ENCODE results near the gene OR52A5.

The OR52A5 gene

DNA sequence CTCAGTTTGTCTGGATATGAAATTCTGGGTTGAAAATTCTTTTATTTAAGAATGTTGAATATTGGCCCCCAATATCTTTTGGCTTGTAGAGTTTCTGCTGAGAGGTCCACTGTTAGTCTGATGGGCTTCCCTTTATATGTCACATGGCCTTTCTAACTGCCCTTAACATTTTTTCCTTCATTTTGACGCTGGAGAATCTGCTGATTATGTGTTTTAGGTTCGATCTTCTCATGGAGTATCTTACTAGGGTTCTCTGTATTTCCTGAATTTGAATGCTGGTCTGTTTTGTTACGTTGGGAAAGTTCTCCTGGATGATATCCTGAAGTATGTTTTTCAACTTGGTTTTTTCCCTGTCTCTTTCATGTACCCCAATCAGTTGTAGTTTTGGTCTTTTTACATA, 22.8 kb downstream of the OR52A5 start:
- no peak for DNase-seq (ENCODE audit: low read depth, low spot score)

DNA sequence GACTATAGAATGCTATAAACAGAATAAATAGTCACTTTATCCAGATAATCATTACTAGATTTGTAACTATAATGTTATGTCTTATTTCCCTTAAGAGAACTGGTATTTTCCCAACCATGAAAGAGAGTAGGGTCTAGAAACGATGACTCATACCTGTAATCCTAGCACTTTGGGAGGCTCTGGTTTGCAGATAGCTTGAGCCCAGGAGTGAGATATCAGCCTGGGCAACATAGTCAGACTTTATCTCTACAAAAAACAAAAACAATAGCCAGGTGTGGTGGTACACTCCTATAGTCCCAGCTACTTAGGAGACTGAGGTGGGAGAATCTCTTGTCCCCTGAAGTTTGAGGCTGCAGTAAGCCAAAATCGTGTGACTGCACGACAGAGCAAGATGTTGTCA, 30.9 kb downstream of the OR52A5 start:
- DNase-seq (ENCODE audit: low read depth, low spot score), result no peak

GRCh38 chr11:5103066-5103465, 35.1 kb downstream of the OR52A5 start:
- no peak for DNase-seq (ENCODE audit: low read depth, low spot score)

DNA sequence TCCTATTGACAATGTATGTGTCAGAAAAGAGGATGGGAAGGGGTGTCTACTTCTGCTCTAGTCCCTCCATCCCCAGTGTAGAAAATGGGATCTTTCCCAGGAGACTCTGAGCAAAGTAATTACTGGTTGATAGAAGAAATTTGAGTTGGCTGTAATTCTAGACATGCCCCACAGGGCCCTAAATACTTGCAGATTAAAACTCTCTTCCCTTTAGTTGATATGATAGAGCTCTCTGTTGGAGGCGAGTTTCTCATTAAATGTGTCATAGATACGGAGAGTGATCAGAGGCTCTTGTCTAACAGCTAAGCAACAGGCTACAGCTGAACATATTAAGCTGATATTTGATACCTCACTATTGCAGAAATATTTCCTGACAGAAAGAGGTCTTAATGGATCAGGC, 35.9 kb downstream of the OR52A5 start:
- DNase-seq (ENCODE audit: low read depth, low spot score), result no peak

DNA sequence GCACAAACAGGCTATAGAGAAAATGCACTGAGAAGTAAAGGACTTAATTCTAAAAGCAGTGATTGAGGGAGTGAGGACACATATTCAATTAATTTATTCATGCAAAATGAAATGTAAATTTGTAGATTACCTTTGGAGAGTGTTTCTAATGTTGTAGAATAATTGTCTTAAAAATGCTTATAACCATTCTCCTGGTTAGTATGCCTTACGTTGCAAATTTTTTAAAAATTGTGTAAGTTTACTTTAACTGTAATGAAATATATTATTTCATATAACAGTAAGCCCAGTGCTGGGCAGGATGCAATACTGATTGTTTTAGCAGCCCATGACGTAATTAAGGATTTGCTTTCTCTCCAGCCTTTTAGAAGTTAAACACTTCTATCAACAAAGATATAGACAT, 42.1 kb downstream of the OR52A5 start:
- no peak for DNase-seq (ENCODE audit: low read depth, low spot score)

DNA sequence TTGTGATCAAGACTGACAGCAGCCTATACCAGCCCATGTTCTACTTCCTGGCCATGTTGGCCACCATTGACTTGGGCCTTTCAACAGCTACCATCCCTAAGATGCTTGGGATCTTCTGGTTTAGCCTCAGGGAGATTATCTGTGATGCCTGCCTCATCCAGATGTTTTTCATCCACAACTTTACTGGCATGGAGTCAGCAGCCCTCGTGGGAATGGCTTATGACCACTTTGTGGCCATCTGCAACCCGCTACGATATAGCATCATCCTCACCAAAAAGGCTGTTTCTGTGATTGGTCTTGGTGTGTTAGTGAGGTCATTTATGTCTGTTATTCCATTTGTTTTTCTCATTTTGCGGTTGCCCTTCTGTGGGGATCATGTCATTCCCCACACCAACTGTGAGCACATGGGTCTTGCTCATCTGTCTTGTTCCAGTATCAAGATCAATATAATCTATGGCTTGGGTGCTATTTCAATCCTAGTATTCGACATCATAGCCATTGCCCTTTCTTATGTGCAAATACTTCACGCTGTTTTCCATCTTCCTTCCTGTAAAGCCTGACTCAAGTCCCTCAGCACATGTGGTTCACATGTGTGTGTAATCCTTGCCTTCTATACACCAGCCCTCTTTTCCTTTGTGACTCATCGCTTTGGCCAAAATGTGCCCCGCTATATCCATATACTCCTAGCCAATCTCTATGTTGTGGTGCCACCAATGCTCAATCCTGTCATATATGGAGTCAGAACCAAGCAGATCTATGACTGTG, 45.2 kb downstream of the OR52A5 start:
- DNase-seq (ENCODE audit: low read depth, low spot score), result no peak

DNA sequence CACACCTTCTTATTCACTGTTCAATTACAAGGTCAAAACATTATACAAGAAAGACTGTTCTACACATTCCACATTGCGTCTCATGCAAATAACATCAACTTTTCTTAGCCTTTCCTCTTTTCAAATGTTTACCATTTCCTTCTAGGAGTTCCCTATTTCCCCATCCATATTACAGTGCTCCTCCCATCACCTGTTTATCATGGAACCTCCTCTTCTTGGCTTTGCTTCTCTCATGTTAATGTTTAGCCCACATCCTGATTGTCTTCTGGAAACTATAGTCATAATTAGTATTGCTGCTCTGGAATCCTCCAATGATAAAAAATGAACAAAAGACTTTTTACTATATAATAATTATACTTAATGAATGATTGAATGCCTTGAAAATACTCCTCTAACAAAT, 47.5 kb downstream of the OR52A5 start:
- no peak for DNase-seq (ENCODE audit: low read depth, low spot score)

DNA sequence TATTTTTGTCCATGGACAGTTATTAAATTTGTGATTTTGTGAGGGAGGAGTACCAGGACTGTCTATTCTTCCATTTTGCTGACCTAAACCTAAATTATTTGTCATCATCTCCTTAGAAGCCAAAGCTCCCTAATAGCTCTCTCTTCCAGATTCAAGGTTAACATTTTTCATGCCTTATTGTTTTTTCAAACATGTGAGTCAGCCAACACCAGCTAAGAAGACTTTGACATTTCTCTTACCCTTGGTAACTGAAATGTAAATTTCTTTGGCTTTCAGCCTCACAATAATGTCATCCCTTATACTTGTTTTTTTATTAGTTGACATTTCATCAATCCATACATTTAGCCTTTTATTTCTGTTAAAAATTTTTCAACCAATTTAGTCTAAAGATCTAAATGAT, 49.6 kb downstream of the OR52A5 start:
- no peak for DNase-seq (ENCODE audit: low read depth, low spot score)

DNA sequence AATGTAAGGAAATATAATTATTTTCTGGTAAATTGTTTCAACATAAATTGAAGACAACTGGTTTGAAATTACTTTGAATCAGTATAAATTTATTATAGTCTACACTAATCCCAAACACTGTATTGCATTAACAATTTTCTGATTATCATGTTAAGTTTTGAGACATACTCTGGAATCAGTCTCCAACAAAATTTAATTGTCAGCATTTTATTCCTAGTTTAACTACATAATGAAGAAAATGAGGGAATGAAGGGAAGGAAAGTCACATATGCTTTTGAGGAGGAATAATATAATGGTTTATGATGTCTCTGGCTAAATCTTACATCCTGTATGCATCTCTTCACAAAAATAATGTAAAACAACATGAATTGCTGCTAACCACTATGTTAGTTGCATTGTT, 54.6 kb downstream of the OR52A5 start:
- DNase-seq (ENCODE audit: low read depth, low spot score), result no peak

- no peak for DNase-seq (ENCODE audit: low read depth, low spot score)
Measured at GRCh38 chr11:5081405-5081804, 56.8 kb downstream of the OR52A5 start.
